GM18499 (cell line): ENCODE results near the gene AMOT.
"Not testable (repeated sequence)": the region's sequence is repeated elsewhere in the genome, so short reads cannot be mapped to it uniquely, and the experiment has no call there.

ENCODE experiments used
- ATAC-seq: cut with Tn5 transposase; IDR thresholded peaks from one replicate; pipeline ENCODE4 v1.9.1; 2021; ENCODE audit warnings: moderate number of reproducible peaks; ENCODE audit not compliant: insufficient read depth, unreplicated experiment

Gene AMOT, protein sequence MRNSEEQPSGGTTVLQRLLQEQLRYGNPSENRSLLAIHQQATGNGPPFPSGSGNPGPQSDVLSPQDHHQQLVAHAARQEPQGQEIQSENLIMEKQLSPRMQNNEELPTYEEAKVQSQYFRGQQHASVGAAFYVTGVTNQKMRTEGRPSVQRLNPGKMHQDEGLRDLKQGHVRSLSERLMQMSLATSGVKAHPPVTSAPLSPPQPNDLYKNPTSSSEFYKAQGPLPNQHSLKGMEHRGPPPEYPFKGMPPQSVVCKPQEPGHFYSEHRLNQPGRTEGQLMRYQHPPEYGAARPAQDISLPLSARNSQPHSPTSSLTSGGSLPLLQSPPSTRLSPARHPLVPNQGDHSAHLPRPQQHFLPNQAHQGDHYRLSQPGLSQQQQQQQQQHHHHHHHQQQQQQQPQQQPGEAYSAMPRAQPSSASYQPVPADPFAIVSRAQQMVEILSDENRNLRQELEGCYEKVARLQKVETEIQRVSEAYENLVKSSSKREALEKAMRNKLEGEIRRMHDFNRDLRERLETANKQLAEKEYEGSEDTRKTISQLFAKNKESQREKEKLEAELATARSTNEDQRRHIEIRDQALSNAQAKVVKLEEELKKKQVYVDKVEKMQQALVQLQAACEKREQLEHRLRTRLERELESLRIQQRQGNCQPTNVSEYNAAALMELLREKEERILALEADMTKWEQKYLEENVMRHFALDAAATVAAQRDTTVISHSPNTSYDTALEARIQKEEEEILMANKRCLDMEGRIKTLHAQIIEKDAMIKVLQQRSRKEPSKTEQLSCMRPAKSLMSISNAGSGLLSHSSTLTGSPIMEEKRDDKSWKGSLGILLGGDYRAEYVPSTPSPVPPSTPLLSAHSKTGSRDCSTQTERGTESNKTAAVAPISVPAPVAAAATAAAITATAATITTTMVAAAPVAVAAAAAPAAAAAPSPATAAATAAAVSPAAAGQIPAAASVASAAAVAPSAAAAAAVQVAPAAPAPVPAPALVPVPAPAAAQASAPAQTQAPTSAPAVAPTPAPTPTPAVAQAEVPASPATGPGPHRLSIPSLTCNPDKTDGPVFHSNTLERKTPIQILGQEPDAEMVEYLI

DNA sequence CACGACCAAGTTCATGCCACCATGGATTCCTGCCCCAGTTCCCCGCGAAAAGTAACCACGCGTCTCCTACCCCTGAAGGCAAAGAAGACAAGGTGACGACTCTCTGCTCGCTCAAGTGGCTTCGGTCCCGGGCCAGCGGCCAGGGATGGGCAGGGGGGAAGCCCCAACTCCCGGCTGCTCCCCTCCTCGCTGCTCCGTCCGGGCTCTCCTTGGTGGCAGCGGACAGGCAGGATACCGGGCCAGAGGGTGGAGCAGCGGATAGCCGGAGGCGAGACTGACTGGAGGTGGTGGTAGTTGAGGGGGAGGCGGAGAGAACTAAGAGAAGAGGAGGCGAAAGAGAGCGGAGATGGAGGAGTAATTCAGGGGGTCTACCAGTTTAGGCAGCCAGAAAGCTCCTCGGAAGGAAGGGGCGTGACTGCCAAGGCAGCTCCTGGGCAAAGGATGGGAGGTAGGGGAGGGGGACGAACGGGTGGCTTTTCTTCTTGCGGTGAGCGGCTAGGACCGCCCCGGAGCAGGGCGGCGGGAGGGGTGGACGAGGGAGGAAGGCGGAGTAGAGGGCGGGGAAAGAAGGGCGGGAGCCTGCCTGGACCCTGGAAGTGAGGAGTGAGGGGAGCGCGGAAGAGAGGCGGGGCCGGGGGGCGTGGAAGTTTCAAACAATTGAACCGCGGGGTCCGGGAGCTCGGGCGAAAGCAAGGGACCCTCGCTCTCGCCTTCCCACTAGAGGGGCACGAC lies at the start of gene AMOT:
Gene AMOT, minus strand, starts transcription at position 450 of the 732 bp plus-strand sequence. CDS start 17,705 bp downstream, outside the sequence.
- ATAC-seq, result peak; percentile 18

DNA sequence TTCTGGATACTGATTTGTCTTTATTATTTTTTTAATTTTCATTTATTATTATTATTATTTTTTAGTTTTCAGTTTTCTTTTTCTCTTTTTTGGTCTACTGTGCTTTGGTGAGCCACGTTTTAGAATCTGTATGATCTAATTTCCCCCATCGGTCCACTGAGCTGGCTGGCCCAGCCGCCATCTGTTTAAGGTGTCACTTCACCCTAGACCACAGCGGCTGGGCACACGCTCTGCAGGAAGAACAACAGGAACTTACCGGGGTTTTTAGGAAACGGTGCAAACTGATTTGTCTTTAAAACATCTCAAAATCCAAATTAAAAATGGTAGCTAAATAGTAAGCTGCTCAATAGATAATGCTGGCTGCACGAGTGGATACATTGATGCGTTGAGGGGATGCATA lies 48.8 kb upstream of the AMOT start:
- no peak for ATAC-seq

DNA sequence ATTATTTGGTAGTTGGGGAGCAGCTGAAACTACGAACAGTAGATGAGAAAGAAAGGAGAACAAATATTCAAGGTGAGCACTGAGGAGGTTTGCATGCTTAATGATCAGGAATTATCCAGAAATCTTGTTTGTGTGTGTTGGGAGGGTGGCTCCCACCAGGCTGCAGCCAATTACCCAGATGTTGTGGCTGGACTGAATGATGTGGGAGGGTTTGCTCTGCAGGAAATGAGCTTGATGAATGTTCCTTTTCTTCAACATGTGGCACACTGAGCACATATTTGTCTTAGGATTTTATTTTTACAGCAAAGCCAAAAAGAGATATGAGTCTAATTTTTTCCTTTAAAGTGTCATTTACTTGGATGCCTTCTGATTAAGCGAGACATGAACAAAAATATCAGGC lies 48.3 kb upstream of the AMOT start:
- no peak for ATAC-seq

DNA sequence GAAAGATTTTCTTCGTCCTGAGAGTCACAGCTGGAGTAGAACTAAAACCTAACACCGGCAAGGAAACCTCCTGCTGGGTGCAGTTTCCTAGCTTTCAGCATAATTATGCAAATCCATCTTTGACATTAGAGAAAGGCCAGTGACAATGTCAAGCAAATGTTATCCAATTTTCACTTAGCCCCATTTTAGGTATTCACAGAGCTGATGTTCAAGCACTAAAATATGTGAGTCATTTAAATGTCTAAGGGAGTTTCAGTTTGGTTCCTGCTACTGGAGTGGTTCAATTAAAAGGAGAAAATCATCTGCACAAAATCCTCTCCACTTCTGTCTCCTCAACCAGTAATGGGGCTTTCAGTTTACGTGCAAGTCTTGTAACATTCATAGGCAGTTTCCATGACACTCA lies 37.1 kb upstream of the AMOT start:
- ATAC-seq, result no peak

GRCh38 chrX:112874614-112875013 lies 34.0 kb upstream of the AMOT start:
- no peak for ATAC-seq

DNA sequence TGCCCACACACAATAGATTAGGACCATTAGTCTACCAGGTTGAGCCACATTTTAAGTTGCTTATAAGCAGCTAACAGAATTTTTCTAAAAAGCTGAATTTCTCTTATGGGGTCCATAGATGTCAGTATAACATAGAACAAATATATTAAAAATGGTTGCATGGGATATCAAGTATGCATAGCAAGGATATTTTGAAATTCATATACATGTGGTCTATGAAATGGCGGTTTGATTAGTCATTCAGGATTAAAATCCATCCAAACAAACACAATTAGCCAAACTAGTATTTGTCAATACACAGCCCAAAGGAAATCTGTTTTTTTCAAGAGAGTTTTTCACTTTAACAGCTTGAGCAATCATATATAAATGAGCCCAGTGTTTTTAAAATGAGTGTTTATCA lies 33.5 kb upstream of the AMOT start:
- ATAC-seq, result peak; percentile 35

DNA sequence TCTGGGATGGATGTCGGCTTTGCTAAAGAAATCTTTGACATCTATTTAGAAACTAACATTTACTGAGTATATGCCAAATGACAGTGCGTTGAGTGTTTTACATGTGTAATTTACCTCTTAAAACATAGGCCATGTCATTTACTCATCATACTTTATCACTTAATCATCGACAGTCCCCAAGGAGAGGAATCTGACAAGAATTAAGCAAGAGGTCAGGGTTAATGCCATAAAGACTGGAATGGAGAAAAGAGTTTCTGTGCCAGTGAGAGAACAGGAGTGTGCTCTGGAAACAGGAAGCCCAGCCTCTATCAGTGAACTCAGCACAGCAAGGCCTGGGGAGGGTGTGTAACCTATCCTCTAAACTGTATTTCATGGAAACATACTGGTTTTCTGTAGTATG lies 28.0 kb upstream of the AMOT start:
- no peak for ATAC-seq

DNA sequence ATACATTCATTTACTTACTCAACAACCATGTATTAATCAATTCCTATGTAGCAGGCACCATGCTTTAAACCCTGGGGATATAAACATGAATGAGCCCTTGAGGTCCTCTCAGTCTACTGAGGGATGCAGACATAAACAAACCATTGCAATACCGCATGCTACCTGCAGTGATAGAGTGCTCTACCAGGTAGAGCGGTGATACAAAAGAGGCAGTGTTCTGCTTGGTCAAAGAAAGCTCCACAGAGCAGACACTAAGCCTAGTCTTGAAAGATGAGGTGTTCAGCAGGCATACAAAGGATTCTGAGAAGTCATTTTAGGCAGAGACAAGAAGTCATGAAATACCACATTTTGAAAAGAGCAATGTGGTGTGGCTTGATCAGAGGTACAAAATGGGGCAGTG lies 26.9 kb upstream of the AMOT start:
- ATAC-seq, result no peak

DNA sequence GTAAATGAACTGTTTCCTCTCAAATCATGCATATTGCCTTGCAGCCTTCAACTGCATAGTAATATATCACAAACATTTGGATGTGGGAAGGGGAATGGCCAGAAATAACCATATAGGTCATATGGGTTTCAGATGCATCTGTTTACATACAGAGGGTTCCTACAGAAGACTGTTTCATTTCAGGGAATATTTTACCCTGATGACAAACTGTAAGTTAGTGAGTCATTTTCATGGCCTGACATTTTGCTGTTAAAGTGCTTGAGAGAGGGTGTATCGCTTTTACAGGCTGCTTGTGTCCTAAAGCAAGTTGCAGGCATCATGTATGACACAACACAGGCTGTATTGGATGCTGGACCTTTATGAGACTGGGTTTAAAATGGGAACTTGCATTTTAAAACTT lies 25.5 kb upstream of the AMOT start:
- ATAC-seq, result no peak

GRCh38 chrX:112865464-112866025 lies 24.9 kb upstream of the AMOT start:
- no peak for ATAC-seq

GRCh38 chrX:112863850-112864249 lies 23.2 kb upstream of the AMOT start:
- ATAC-seq, result no peak

DNA sequence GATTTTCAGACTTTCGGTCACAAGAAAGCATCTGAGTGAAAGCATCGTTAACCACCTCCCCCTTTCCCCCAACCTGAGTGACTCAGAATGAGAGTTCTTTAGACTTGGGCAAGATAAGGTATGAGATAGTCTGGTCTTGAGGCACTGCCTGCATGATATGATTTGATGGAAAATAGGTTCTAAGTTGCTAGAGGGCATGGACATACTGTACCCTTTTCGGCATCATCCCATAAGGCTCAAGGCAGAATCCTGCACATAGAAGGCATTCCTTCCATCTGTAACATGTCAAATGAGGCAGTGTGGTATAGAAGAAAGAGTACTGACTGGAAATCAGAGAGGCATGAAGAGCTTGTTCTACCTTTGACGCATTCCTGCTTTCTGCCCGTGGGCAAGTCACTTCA lies 16.8 kb upstream of the AMOT start:
- no peak for ATAC-seq

DNA sequence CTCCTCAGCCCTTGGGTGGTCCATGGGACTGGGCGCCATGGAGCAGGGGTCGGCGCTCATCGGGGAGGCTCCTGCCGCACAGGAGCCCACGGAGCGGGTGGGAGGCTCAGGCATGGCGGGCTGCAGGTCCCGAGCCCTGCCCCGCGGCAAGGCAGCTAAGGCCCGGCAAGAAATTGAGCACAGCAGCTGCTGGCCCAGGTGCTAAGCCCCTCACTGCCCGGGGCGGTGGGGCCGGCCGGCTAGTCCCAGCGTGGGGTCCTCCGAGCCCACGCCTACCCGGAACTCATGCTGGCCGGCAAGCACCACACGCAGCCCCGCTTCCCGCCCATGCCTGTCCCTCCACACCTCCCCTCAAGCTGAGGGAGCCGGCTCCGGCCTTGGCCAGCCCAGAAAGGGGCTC lies 14.3 kb upstream of the AMOT start:
- ATAC-seq, result not testable (repeated sequence)

- no peak for ATAC-seq
These were observed 12.2 kb upstream of the AMOT start for GRCh38 chrX:112852851-112853250.

DNA sequence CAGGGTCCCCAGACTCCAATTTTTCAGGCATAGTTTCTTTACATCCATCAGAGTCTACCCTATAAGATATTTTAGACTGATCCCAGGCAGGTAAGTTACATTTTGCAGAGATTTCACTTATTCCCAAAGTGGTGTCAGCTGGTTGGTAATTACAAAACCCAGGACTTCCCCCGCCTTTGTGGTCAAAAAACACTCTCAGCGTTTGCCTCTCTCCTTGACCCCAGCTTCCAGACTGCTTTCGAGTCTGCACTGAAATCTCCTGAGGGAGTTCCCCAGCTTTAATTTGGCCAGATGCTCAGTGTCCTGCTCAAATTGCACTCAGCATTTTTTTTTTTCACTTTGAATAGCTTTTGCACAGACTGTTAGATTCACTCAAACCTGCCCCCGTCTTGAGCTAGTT lies 11.2 kb upstream of the AMOT start:
- ATAC-seq, result peak; percentile 44

DNA sequence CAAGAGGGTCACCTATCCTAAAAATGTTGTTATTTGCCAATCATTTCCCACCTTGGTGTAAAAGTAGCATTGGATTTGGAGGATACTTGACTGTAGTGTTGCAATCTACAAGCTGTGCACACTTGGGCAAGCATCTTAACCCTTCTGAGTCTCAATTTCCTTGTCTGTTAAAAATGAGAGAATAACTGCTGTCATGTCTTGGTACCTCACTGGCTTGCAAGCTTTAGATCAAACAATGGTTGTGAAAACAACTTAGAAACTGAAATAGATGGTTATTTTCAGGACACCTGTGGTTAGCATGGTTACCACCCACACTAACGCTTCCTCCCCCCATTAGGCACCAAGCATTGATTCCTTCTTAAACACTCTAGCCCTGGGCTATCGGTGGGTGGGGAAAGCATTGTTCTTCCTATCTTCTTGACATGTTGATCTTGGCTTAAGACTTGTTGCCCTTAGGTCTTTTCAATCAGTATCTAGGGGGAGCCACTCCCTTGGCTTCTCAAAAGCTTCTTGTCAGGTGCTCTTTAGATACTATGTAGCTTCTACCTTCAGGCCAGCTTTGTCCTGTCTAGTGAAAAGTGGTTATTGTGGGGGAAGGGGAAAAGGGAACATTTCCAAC lies 10.6 kb upstream of the AMOT start:
- peak; percentile 87 for ATAC-seq

- ATAC-seq, result no peak
These were observed 8.4 kb upstream of the AMOT start for GRCh38 chrX:112849016-112849415.

DNA sequence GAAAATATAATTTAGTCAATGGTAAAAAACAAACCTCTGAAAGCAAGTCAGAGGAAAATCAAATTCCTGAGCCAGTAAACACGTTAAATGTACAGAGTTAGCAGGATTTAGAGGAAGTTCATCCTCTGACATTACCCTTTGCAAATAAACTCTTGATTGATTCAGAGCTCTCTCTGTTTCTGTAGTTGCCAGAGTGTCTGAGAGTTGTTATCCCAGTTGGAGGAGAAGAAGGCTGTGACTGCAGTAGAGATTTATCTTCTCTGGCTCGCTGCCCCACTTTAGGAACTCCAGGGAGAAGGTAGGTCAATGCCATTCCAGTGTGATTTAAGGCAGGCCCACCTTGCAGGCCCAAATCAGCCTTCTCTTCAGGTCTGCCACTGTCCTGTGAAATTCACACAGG lies 6.2 kb upstream of the AMOT start:
- no peak for ATAC-seq

- no peak for ATAC-seq
These were observed 5.6 kb upstream of the AMOT start for GRCh38 chrX:112846187-112846586.

GRCh38 chrX:112844250-112844649 lies 3.6 kb upstream of the AMOT start:
- ATAC-seq, result peak; percentile 27
